GM18519 (cell line): ENCODE data around the gene PLCB3.

Source experiments
- ATAC-seq: cut with Tn5 transposase; IDR thresholded peaks from one replicate; pipeline ENCODE4 v1.9.1; 2021; ENCODE audit warnings: mild to moderate bottlenecking, moderate library complexity; ENCODE audit not compliant: unreplicated experiment, low FRiP score

The PLCB3 gene

GRCh38 chr11:64248578-64248977 is 2.8 kb upstream of the PLCB3 start:
- ATAC-seq, result no peak

DNA sequence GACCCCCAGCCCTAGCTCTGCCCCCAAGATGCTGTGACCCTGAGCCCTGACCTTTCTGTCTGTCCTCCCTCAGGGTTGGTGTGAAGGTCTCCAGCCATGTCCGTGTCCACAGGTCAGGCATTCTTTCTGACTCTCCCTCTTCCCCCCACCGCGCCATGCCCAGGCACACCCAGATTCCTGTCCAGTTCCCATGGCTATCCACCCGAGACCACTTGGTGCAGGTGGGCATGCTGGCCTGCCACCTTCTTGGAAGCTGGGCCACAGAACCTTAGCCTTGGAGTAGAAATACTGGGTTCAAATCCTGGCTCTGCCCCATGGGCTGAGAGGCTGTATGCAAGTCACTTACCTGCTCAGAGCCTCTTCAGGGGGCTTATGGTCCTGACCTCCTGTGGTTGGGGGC is 2.3 kb upstream of the PLCB3 start:
- ATAC-seq, result no peak

DNA sequence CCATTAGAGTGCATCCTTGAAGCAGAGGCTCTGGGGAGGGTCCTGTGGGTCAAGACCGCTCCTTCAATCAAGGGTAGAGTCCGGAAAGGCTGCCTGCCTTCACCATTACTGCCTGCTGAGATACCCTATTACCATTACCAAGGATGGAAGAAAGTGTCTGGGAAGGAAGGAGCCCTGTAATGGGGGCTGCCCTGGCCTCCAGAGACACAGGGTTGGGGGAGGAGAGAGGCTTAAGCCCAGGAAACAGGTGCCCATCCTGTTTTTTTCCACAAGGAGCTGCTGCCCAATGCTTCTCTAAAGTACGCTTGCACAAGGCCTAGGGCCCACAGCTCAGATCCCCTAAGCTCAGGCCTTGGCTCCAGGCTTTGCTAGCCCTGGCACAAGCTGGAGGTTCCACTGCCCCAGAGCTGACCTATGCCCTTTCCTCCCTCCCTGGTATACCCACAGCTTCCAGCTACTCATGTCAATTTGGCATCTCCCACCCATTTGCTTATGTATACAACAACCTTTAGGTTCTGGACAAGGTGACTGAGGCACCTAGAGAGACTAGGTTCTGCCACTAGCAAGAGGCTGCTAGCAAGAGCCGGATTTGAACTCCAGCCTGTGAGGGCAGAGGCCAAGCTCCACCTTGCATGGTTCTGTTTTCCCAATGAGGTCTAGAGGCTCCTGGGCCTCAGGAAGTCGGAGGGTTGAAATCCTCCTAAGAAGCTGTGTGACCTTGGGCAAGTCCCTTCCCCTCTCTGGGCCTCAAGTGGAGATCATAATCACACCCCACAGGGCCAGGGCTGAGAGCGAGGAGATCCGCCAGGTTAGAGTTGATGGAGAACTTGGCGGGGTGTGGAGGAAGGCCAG is 1.5 kb upstream of the PLCB3 start:
- no peak for ATAC-seq

DNA sequence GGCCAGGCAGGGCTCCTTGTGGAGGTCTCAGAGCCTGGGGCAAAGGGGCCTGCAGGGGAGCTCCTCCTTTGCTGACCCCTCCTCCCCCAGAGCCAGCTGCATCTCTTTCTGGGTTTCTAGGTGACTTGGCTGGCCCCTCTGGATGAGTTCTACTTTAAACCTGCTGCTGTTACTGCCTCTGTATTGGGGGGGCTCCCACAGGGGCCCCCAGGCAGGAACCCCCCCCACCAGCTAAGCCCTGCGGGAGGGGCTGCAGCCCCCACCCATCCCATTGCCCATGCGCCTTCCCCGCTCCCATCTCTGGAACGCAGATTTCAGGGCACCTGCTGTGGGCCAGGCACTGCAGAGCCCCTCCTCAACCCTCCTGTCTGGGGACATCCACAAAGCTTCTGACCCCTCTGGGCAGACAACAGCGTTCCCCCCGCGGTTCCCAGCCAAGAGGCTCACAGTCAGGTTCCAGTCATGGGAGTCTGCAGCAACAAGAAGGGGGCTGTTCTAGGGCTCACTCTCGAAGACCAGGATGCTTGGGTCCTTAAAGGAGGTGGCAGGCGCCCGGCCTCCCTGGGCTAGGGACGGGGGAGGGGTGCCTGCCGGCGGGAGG is 815 bp upstream of the PLCB3 start:
- no peak for ATAC-seq

- no peak for ATAC-seq
Observed at GRCh38 chr11:64251753-64252002, 348 bp downstream of the PLCB3 start.

DNA sequence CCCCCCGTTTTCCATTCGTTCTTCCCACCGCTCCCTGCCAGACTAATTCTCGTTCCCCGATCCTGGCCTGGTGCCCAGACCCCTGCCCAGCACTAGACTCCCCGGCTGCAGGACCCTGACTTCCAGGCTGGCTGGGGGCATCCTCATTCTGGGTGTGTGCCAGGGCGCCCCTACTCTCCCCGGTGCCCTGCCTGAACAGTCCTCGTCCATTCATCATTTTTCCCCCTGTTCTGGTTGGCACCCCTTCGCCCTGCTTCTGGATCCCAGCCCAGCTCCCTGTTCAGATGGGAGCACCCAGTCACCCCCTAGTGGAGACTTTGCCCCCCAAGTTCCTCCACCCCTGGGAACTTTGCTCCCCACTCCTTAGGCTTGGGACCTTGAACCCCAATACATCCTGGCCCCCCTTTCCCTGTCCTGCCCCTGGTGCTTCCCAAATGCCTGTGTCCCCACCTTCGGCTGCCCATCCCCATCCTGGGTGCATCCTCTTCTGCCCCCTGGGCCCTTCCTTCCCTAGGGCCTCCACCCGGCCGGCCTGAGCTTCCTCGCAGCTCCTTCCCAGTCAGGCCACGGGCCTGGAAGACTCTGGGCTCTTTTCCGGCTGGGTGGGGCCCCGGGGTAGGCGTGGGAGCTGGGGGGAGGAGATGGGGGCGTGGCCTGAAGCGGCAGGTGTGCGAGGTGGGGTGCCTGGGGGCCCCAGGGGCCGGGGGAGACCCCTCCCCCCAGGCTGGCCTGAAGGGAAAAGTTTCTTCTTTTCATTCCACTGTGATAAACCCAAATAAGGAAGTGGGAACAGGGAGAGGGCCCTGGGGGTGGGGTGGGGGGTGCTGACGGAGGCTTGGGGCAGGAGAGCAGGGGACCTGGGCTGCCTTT is 908 bp downstream of the PLCB3 start:
- no peak for ATAC-seq

DNA sequence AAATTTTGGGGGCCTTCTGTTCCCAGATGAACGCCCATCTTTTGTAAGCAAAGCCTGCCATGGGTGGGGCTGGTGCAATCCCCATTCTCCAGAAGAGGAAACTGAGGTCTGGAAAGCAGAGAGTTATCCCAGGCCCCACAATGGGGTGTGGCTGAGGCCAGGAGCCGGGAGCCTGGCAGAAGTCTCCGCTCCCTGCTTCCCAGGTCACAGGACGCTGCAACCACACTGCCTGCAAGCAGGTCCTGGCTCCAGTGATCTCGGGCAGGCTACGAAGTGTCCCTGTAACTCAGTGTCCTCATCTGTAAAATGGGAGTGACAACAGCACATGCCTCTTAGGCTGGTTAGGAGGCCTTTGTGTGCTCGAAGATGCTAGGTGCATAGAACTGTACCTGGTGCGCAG is 1.7 kb downstream of the PLCB3 start:
- no peak for ATAC-seq

- no peak for ATAC-seq
Observed at GRCh38 chr11:64253481-64253880, 2.2 kb downstream of the PLCB3 start.

DNA sequence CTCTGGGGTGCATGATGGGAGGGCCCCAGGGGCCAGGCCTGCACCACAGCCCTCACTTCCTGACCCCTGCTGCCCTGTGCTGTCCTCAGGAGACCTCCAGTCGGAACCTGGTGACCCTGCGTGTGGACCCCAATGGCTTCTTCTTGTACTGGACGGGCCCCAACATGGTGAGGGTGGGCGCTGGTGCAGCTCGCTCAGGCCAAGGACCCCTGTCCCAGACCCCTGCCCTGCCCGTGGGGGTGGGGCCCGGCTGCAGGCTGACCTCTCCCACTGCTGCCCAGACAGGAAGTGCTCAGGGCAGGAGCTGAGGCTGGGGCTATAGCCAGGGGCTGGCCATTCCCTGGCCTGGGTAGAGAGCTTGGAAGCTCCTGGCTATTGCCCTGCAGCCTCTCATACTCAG is 3.0 kb downstream of the PLCB3 start:
- ATAC-seq, result no peak

GRCh38 chr11:64255135-64256128 is 4.1 kb downstream of the PLCB3 start:
- ATAC-seq, result no peak

GRCh38 chr11:64256300-64256699 is 5.0 kb downstream of the PLCB3 start:
- ATAC-seq, result no peak

- ATAC-seq, result no peak
Observed at GRCh38 chr11:64258356-64258755, 7.0 kb downstream of the PLCB3 start.

GRCh38 chr11:64258946-64259532 is 7.7 kb downstream of the PLCB3 start:
- no peak for ATAC-seq

DNA sequence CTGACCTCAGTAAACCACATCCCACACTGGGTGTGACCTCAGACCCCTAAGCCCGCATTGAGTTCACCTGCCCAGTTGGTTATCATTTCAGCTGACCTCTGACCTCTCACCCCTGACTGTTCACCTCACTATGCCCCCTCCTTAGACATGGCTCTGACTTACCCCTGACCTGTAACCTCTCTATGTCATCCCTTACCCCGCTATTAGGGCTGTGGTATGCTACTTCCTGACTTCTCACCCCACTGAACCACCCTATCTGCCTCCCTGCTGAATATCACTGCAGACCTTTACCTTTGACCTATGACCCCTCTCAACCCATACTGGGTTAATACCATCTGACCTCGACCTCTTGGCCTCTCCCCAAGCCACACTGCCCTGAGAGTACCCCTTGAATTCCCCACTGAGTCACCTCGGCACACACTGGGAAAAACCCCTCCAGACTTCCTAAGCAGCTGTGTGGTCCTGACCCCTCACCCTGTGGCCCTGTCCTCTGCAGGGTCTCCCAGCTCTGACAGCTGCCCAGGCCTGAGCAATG is 8.3 kb downstream of the PLCB3 start:
- no peak for ATAC-seq

- ATAC-seq, result no peak
Observed at GRCh38 chr11:64260147-64260708, 8.9 kb downstream of the PLCB3 start.

GRCh38 chr11:64261556-64262080 is 10.3 kb downstream of the PLCB3 start:
- no peak for ATAC-seq

DNA sequence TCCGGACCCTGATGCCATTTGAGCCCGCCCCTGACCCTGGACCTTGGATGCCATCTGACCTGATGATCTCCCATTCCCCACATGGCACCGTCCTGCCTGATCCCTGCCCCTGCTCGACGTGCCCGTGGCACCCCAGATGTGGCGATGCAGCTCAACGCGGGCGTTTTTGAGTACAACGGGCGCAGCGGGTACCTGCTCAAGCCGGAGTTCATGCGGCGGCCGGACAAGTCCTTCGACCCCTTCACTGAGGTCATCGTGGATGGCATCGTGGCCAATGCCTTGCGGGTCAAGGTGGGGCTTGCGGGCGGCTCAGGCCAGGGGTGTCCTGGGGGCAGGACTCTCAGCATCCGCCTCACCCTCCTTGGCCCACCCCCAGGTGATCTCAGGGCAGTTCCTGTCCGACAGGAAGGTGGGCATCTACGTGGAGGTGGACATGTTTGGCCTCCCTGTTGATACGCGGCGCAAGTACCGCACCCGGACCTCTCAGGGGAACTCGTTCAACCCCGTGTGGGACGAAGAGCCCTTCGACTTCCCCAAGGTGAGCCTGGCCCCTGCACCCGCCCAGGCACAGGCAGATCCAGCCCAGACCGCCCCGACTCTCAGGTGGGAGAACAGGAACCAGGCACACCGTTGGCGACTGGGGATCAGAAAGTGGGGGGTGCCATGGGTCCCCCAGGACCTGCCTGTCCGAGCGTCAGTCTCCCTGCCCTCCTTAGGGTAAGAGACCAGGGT is 11.1 kb downstream of the PLCB3 start:
- ATAC-seq, result no peak
